Measurements from ENCODE around the gene CHPF2.

CHPF2 gene

GRCh38 chr7:151205730-151206129, 26.6 kb upstream of the CHPF2 start:
- in situ Hi-C loops (cut with MboI; ENCODE audit: low sequenced_read_pairs) = no loop called here

- in situ Hi-C loops (cut with MboI; ENCODE audit: low sequenced_read_pairs) = no loop called here
These were observed 25.4 kb upstream of the CHPF2 start for GRCh38 chr7:151206914-151207313.

- in situ Hi-C loops (cut with MboI; ENCODE audit: low sequenced_read_pairs) = no loop called here
These were observed 25.0 kb upstream of the CHPF2 start for GRCh38 chr7:151207315-151207714.

- in situ Hi-C loops (cut with MboI; ENCODE audit: low sequenced_read_pairs) = no loop called here
These were observed 24.5 kb upstream of the CHPF2 start for GRCh38 chr7:151207804-151208203.

- in situ Hi-C loops (cut with MboI; ENCODE audit: low sequenced_read_pairs) = no loop called here
These were observed 23.9 kb upstream of the CHPF2 start for GRCh38 chr7:151208253-151208862.

GRCh38 chr7:151209588-151209987, 22.7 kb upstream of the CHPF2 start:
- in situ Hi-C loops (cut with MboI; ENCODE audit: low sequenced_read_pairs) = no loop called here

GRCh38 chr7:151210087-151210854, 22.0 kb upstream of the CHPF2 start, which contains the start of gene H2BK1:
TSS of gene H2BK1 (minus strand) at chr7:151210488. CDS start at chr7:151210318, 170 bp downstream.
- in situ Hi-C loops (cut with MboI; ENCODE audit: low sequenced_read_pairs) = no loop called here

- in situ Hi-C loops (cut with MboI; ENCODE audit: low sequenced_read_pairs) = no loop called here
These were observed 21.0 kb upstream of the CHPF2 start for GRCh38 chr7:151211155-151211772.

- in situ Hi-C loops (cut with MboI; ENCODE audit: low sequenced_read_pairs) = no loop called here
These were observed 19.7 kb upstream of the CHPF2 start for GRCh38 chr7:151212626-151213025.

- in situ Hi-C loops (cut with MboI; ENCODE audit: low sequenced_read_pairs) = no loop called here
These were observed 18.5 kb upstream of the CHPF2 start for GRCh38 chr7:151213826-151214225.

GRCh38 chr7:151215396-151215795, 16.9 kb upstream of the CHPF2 start:
- in situ Hi-C loops (cut with MboI; ENCODE audit: low sequenced_read_pairs) = no loop called here

- in situ Hi-C loops (cut with MboI; ENCODE audit: low sequenced_read_pairs) = no loop called here
These were observed 14.1 kb upstream of the CHPF2 start for GRCh38 chr7:151218170-151218569.

GRCh38 chr7:151223728-151224127, 8.6 kb upstream of the CHPF2 start:
- in situ Hi-C loops (cut with MboI; ENCODE audit: low sequenced_read_pairs) = no loop called here

GRCh38 chr7:151225948-151226510, 6.3 kb upstream of the CHPF2 start:
- in situ Hi-C loops (cut with MboI; ENCODE audit: low sequenced_read_pairs) = no loop called here

- in situ Hi-C loops (cut with MboI; ENCODE audit: low sequenced_read_pairs) = no loop called here
These were observed 5.8 kb upstream of the CHPF2 start for GRCh38 chr7:151226560-151226874.

- in situ Hi-C loops (cut with MboI; ENCODE audit: low sequenced_read_pairs) = no loop called here
These were observed 5.2 kb upstream of the CHPF2 start, which contains the start of gene ABCF2 for GRCh38 chr7:151226875-151227782. TSS of gene ABCF2 (minus strand) at chr7:151227205. CDS start at chr7:151226458, 747 bp downstream.

- in situ Hi-C loops (cut with MboI; ENCODE audit: low sequenced_read_pairs) = no loop called here
These were observed 4.0 kb upstream of the CHPF2 start for GRCh38 chr7:151228024-151228866.

GRCh38 chr7:151229249-151229648, 3.0 kb upstream of the CHPF2 start:
- in situ Hi-C loops (cut with MboI; ENCODE audit: low sequenced_read_pairs) = no loop called here

GRCh38 chr7:151231080-151231479, 1.2 kb upstream of the CHPF2 start:
- in situ Hi-C loops (cut with MboI; ENCODE audit: low sequenced_read_pairs) = no loop called here
